Measurements from ENCODE around the gene OR52K2. TPM values are rescaled to one million over a fixed set of nuclear protein-coding genes. Genes with fewer than 3 reads are reported as not detected.

The OR52K2 gene
- total RNA-seq, 1 experiment from 2014 or later, result not detected

GRCh38 chr11:4459500-4459899, 10.4 kb downstream of the OR52K2 start:
- peaks cover 6% of the 10 kb centered on the region for H3K9me3 Mint-ChIP-seq (ENCODE audit: low read depth, unreplicated experiment)
- intact Hi-C loops (cut with micrococcal nuclease; ENCODE audit: unreplicated experiment), result no loop called here
- peak; percentile 44 for DNase-seq
- no peaks in the 10 kb centered on the region for H3K36me3 Mint-ChIP-seq (ENCODE audit: insufficient read depth, unreplicated experiment)
- no TSS peak for BruUV-seq (replicated peaks)
- no peak for TF ChIP-seq CTCF (IDR thresholded peaks at IDR 0.05; ENCODE audit: unreplicated experiment)
- CTCF ChIA-PET, result no interaction called here
- no peak overlapping the region for H3K4me3 Mint-ChIP-seq (ENCODE audit: low read depth, unreplicated experiment)
- H3K27ac Mint-ChIP-seq (ENCODE audit: unreplicated experiment), result no peak overlapping the region
- H3K27me3 Mint-ChIP-seq (ENCODE audit: unreplicated experiment), result peaks cover 55% of the 10 kb centered on the region
- peaks cover 12% of the 10 kb centered on the region for H3K4me1 Mint-ChIP-seq (ENCODE audit: low read depth, unreplicated experiment)

- H3K36me3 Mint-ChIP-seq (ENCODE audit: insufficient read depth, unreplicated experiment), result no peaks in the 10 kb centered on the region
- no TSS peak for BruUV-seq (replicated peaks)
- peaks cover 10% of the 10 kb centered on the region for H3K9me3 Mint-ChIP-seq (ENCODE audit: low read depth, unreplicated experiment)
- no peak for TF ChIP-seq CTCF (IDR thresholded peaks at IDR 0.05; ENCODE audit: unreplicated experiment)
- H3K27ac Mint-ChIP-seq (ENCODE audit: unreplicated experiment), result no peak overlapping the region
- H3K4me1 Mint-ChIP-seq (ENCODE audit: low read depth, unreplicated experiment), result peaks cover 12% of the 10 kb centered on the region
- H3K4me3 Mint-ChIP-seq (ENCODE audit: low read depth, unreplicated experiment), result no peak overlapping the region
- no peak for DNase-seq
- intact Hi-C loops (cut with micrococcal nuclease; ENCODE audit: unreplicated experiment), result no loop called here
- CTCF ChIA-PET, result no interaction called here
- H3K27me3 Mint-ChIP-seq (ENCODE audit: unreplicated experiment), result peaks cover 57% of the 10 kb centered on the region
Measured at GRCh38 chr11:4460151-4460550, 11.1 kb downstream of the OR52K2 start.

GRCh38 chr11:4464216-4465159, 15.4 kb downstream of the OR52K2 start:
- H3K27ac Mint-ChIP-seq (ENCODE audit: unreplicated experiment), result no peak overlapping the region
- intact Hi-C loops (cut with micrococcal nuclease; ENCODE audit: unreplicated experiment), result no loop called here
- BruUV-seq (replicated peaks), result no TSS peak
- H3K9me3 Mint-ChIP-seq (ENCODE audit: low read depth, unreplicated experiment), result peaks cover 10% of the 10 kb centered on the region
- peaks cover 12% of the 10 kb centered on the region for H3K4me1 Mint-ChIP-seq (ENCODE audit: low read depth, unreplicated experiment)
- H3K4me3 Mint-ChIP-seq (ENCODE audit: low read depth, unreplicated experiment), result no peak overlapping the region
- DNase-seq, result no peak
- CTCF ChIA-PET, result no interaction called here
- TF ChIP-seq CTCF (IDR thresholded peaks at IDR 0.05; ENCODE audit: unreplicated experiment), result no peak
- no peaks in the 10 kb centered on the region for H3K36me3 Mint-ChIP-seq (ENCODE audit: insufficient read depth, unreplicated experiment)
- peaks cover 41% of the 10 kb centered on the region for H3K27me3 Mint-ChIP-seq (ENCODE audit: unreplicated experiment)

- BruUV-seq (replicated peaks), result no TSS peak
- Mint-ChIP-seq H3K4me1 (ENCODE audit: low read depth, unreplicated experiment) (peaks cover 3% of the 10 kb centered on the region), H3K4me3 (ENCODE audit: low read depth, unreplicated experiment) (no peak overlapping the region)
Measured at GRCh38 chr11:4465407-4465806, 16.3 kb downstream of the OR52K2 start.

More at GRCh38 chr11:4465407-4465806, 16.3 kb downstream of the OR52K2 start:
- H3K27ac Mint-ChIP-seq (ENCODE audit: unreplicated experiment), result no peak overlapping the region
- H3K36me3 Mint-ChIP-seq (ENCODE audit: insufficient read depth, unreplicated experiment), result no peaks in the 10 kb centered on the region
- no peak for DNase-seq
- TF ChIP-seq CTCF (IDR thresholded peaks at IDR 0.05; ENCODE audit: unreplicated experiment), result no peak
- intact Hi-C loops (cut with micrococcal nuclease; ENCODE audit: unreplicated experiment), result no loop called here
- CTCF ChIA-PET, result no interaction called here
- peaks cover 45% of the 10 kb centered on the region for H3K27me3 Mint-ChIP-seq (ENCODE audit: unreplicated experiment)
- peaks cover 10% of the 10 kb centered on the region for H3K9me3 Mint-ChIP-seq (ENCODE audit: low read depth, unreplicated experiment)

All from Calu3 (cell line).